PFSK-1 (cell line): ENCODE data around the gene ORC4.

Experiments
- FOXP2 ChIP-seq: optimal IDR thresholded peaks from 2 replicates; pipeline ENCODE3; 2011; ENCODE audit warnings: borderline replicate concordance, control low read depth, inconsistent platforms; ENCODE audit not compliant: insufficient read depth; ENCODE audit errors: extremely low read length, extremely low read depth
- POLR2AphosphoS5 ChIP-seq: IDR thresholded peaks from 2 replicates; pipeline ENCODE4 v1.6.1; 2012; ENCODE audit warnings: low read depth, mild to moderate bottlenecking, control low read depth, low read length, moderate library complexity
- SIN3A ChIP-seq: IDR thresholded peaks from 2 replicates; pipeline ENCODE4 v1.6.1; 2012; ENCODE audit warnings: mild to moderate bottlenecking, low read length, moderate library complexity, borderline replicate concordance; ENCODE audit not compliant: insufficient read depth
- TAF1 ChIP-seq: IDR thresholded peaks from 2 replicates; pipeline ENCODE4 v1.6.1; 2012; ENCODE audit warnings: low read length, control low read depth, borderline replicate concordance; ENCODE audit not compliant: insufficient read depth
- TF ChIP-seq, protein P1 (sequence below), 2 experiments: IDR thresholded peaks; 2 replicates each; pipeline versions ENCODE4 v1.6.1 to v1.8.0; 2011 to 2012; ENCODE audit warnings: low read depth in 2 of 2, low read length in 2 of 2, control low read depth in 1 of 2, inconsistent platforms in 1 of 2, mild to moderate bottlenecking in 1 of 2, moderate library complexity in 1 of 2; ENCODE audit not compliant: insufficient read depth in 1 of 2

DNA sequence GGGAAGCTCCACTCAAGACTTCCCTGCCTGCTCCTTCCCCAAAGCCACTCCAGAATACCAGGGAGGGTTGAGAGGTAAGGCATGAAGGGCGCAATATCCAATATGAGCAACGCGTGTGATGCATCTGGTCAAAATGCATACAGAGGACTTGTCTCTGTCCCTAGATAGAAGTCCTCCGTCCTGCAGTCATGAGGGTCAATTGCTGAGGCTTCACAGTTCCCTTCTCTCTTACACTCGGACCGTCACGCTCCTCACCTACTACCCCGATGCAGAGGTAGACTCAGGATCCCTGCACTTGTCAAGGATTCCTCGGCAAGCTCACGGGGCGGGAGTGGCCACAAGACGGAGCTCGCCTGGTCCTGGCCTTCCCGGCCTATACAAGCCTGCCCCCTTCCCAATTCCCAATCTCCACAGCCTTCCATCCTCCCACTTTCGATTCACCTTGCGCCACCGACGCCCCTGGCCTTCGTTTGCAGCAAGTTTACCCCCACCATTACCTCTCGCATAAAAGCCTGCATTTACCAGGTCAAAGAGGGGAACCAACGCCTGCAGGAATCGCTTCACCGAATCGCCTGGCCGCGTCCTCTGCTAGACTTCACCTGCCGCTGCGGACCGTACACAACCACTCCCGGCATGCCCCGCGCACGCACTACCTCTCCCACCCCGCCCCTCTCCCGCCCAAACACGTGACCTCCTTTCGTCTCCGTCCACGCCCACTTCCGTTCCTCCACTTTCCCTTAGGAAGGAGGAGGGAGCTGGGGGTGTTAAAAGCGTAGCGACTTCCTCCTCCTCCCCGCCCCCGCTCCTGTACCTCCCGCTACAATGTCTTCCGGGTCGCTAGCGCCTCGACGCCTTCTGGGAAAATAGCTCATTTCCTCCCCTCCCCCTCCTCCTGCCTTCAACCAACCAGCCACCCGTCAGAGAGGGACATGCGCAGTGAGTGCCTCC, at the start of gene ORC4:
- TF ChIP-seq SIN3A (no peak), POLR2AphosphoS5 (peak; percentile 71; the same call in 1 of the 2 replicates), TAF1 (peak; percentile 35; the same call in 1 of the 2 replicates), FOXP2 (peak; percentile 83)
- TF ChIP-seq, protein P1, sequence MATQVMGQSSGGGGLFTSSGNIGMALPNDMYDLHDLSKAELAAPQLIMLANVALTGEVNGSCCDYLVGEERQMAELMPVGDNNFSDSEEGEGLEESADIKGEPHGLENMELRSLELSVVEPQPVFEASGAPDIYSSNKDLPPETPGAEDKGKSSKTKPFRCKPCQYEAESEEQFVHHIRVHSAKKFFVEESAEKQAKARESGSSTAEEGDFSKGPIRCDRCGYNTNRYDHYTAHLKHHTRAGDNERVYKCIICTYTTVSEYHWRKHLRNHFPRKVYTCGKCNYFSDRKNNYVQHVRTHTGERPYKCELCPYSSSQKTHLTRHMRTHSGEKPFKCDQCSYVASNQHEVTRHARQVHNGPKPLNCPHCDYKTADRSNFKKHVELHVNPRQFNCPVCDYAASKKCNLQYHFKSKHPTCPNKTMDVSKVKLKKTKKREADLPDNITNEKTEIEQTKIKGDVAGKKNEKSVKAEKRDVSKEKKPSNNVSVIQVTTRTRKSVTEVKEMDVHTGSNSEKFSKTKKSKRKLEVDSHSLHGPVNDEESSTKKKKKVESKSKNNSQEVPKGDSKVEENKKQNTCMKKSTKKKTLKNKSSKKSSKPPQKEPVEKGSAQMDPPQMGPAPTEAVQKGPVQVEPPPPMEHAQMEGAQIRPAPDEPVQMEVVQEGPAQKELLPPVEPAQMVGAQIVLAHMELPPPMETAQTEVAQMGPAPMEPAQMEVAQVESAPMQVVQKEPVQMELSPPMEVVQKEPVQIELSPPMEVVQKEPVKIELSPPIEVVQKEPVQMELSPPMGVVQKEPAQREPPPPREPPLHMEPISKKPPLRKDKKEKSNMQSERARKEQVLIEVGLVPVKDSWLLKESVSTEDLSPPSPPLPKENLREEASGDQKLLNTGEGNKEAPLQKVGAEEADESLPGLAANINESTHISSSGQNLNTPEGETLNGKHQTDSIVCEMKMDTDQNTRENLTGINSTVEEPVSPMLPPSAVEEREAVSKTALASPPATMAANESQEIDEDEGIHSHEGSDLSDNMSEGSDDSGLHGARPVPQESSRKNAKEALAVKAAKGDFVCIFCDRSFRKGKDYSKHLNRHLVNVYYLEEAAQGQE (IDR thresholded peaks at IDR 0.05; ENCODE audit: insufficient read depth in 1 of 2, low read depth in 2 of 2, low read length in 2 of 2), result no peak
